Adrenal gland (tissue), 5 donors: ENCODE data around the gene MED13.

ENCODE experiments used
- POLR2A ChIP-seq, 2 donors: fragments of 450-650 bp; IDR thresholded peaks; one replicate each; pipeline ENCODE4 v1.6.1; 2017; ENCODE audit warnings: antibody characterized with exemption in 2 of 2, mild to moderate bottlenecking in 2 of 2, moderate library complexity in 1 of 2
- TF ChIP-seq, protein P1 (sequence below), 6 experiments: fragments of 450-650 bp in 4 of 6; fragments of 200-600 bp in 2 of 6; sonication (generic) in 1 of 6; IDR thresholded peaks; 1 replicate in 5 of 6; 2 replicates in 1 of 6; pipeline versions ENCODE4 v1.5.1 to v1.8.0; 2016 to 2021; ENCODE audit warnings: antibody characterized with exemption in 6 of 6, mild to moderate bottlenecking in 2 of 6, moderate library complexity in 1 of 6
- donor health status: DM: no; HTN: no; CAD: no.

DNA sequence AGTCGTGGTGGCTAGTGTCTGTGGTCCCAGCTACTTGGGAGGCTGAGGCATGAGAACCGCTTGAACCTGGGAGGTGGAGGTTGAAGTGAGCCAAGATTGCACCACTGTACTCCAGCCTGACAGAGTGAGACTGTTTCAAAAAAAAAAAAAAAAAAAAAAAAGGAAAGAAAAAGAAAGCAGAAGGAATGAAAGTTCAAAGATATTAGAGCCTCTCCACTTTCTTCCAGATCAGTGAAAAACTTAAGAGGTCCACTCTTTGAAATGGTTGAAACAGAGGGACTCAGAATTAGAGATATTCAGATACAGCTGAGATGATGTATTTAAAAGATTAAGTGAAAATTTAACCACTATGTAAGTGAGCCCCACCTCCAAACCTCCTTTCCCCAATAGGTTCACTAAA is 16.8 kb downstream of the MED13 start:
- TF ChIP-seq POLR2A (IDR thresholded peaks at IDR 0.05): no peak
- TF ChIP-seq, protein P1, sequence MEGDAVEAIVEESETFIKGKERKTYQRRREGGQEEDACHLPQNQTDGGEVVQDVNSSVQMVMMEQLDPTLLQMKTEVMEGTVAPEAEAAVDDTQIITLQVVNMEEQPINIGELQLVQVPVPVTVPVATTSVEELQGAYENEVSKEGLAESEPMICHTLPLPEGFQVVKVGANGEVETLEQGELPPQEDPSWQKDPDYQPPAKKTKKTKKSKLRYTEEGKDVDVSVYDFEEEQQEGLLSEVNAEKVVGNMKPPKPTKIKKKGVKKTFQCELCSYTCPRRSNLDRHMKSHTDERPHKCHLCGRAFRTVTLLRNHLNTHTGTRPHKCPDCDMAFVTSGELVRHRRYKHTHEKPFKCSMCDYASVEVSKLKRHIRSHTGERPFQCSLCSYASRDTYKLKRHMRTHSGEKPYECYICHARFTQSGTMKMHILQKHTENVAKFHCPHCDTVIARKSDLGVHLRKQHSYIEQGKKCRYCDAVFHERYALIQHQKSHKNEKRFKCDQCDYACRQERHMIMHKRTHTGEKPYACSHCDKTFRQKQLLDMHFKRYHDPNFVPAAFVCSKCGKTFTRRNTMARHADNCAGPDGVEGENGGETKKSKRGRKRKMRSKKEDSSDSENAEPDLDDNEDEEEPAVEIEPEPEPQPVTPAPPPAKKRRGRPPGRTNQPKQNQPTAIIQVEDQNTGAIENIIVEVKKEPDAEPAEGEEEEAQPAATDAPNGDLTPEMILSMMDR (IDR thresholded peaks at IDR 0.05): no peak
